CD4-positive, alpha-beta T cell treated with Interleukin-17A for 4 hours (primary cell): Measurements from ENCODE around the gene PI4KB.

Experiments used
- DNase-seq: peaks from one replicate; pipeline ENCODE4 v3.0.0-alpha.2; 2020; ENCODE audit warnings: mixed read lengths

PI4KB gene

GRCh38 chr1:151311011-151311410, 16.2 kb downstream of the PI4KB start:
- no peak for DNase-seq

DNA sequence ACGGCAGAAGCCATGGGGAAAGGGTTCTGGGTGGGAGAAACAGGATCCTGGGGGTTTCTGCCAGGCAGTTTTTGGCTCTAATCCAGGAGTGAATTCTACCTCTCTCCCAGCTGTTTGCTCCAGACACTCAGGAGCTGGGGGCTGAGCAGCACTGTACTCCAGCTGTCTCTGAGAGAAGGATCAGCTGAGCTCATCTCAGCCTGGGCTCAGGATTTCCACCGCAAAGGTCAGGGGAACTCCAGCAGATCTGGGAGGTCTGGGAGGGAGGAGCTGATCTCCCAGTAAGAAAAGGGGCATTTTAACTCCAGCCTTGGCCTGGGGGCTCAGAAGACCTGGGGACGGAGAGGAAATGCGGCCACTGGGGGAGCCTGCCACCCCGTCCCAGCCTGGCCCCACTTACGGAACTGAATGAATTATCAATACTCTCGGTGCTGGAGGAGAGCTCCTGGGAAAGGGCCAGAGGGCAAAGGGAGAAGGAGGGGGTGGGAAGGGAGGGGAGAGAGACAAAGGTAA, 17.3 kb downstream of the PI4KB start:
- no peak for DNase-seq

DNA sequence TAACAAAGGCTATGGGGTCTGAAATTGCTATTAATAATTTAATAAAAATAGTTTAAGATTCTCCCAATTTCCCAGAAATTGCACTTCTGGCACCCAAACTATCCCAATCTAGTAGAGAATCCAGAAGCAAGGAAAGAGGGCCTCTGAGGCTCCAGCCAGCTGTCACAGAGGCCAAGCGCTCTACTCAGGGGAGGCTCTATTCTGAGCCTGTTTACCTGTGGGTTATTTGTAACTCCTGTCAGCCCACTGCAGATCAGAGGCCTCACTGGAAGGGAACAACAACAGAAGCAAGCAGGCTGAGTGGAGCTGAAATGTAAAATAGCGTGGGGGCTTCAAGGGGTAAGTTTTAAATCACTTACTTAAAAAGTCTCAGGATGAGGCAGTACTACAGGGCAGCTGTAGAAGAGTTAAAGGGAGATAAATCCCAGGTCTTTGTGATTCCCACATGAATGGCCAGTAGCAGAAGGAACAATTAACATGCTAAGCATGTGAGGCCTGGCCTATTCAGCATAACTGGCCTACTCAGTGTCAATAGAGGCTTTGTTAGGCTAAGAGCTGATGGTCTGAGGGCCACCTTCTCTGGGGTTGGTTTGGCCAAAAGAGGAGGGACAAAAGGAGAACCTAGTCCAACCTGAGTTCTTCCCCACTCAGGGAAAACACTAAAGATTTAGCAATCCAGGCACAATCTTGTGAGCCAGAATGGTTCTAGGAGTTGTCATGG, 32.3 kb downstream of the PI4KB start:
- no peak for DNase-seq

- DNase-seq = no peak
These were observed 34.1 kb downstream of the PI4KB start for GRCh38 chr1:151293093-151293492.

GRCh38 chr1:151292207-151293030, 34.8 kb downstream of the PI4KB start:
- DNase-seq = no peak

DNA sequence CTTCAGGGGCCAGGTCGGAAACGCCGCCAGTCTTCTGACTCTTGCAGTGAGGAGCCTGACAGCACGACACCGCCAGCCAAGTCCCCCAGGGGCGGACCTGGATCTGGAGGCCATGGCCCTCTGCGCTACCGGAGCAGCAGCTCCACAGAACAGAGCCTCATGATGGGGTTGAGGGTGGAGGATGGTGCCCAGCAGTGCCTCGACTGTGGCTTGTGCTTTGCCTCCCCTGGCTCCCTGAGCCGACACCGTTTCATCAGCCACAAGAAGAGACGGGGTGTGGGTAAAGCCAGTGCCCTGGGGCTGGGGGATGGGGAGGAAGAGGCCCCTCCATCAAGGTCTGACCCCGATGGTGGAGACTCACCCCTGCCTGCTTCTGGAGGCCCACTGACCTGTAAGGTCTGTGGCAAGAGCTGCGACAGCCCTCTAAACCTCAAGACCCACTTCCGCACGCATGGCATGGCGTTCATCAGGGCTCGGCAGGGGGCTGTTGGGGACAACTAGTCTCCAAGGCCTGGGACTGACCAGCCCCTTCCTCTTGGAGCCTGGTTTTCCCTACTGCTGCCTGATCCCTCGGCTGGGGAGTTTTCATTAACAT, 36.4 kb downstream of the PI4KB start:
- DNase-seq = no peak

- no peak for DNase-seq
These were observed 37.1 kb downstream of the PI4KB start for GRCh38 chr1:151289991-151290708.

DNA sequence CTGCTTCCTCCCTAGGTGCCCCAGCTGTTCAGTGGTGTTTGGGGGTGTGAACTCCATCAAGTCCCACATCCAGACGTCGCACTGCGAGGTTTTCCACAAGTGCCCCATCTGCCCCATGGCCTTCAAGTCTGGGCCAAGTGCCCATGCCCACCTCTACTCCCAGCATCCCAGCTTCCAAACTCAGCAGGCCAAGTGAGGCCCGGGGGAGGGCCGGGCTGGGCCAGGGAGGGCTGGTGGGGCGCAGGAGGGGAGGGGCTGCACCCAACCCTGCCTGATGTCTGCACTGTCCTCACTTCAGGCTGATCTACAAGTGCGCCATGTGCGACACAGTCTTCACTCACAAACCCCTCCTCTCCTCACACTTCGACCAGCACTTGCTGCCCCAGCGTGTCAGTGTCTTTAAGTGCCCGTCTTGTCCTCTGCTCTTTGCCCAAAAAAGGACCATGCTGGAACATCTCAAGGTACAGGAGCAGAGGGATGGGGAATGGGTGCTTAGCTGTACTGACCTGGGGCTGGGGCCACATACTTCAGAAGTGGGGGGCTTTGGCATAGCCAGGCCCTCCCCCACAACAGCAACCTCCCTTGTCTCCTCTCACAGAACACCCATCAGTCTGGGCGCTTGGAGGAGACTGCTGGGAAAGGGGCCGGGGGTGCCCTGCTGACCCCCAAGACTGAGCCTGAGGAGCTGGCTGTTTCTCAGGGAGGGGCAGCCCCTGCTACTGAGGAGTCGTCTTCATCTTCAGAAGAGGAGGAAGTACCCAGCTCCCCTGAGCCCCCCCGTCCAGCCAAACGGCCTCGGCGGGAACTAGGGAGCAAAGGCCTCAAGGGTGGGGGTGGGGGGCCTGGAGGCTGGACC, 37.9 kb downstream of the PI4KB start:
- DNase-seq = no peak

- DNase-seq = no peak
These were observed 38.7 kb downstream of the PI4KB start for GRCh38 chr1:151288502-151288901.

DNA sequence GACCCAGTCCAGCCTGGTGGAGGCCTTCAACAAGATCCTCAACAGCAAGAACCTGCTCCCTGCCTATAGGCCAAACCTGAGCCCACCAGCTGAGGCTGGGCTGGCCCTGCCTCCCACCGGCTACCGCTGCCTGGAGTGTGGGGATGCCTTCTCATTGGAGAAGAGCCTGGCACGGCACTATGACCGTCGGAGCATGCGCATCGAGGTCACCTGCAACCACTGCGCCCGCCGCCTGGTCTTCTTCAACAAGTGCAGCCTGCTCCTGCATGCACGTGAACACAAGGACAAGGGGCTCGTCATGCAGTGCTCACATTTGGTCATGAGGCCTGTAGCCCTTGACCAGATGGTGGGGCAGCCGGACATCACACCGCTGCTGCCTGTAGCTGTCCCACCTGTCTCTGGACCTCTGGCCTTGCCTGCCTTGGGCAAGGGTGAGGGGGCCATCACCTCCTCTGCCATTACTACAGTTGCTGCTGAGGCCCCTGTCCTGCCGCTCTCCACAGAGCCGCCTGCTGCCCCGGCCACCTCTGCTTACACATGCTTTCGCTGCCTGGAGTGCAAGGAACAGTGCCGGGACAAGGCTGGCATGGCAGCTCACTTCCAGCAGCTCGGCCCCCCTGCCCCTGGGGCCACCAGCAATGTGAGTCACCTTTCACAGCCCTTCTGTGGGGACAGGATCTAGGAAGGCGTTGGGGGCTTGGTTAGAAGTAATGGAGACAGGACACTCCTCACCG, 39.3 kb downstream of the PI4KB start:
- no peak for DNase-seq

- no peak for DNase-seq
These were observed 39.9 kb downstream of the PI4KB start for GRCh38 chr1:151287341-151287699.

DNA sequence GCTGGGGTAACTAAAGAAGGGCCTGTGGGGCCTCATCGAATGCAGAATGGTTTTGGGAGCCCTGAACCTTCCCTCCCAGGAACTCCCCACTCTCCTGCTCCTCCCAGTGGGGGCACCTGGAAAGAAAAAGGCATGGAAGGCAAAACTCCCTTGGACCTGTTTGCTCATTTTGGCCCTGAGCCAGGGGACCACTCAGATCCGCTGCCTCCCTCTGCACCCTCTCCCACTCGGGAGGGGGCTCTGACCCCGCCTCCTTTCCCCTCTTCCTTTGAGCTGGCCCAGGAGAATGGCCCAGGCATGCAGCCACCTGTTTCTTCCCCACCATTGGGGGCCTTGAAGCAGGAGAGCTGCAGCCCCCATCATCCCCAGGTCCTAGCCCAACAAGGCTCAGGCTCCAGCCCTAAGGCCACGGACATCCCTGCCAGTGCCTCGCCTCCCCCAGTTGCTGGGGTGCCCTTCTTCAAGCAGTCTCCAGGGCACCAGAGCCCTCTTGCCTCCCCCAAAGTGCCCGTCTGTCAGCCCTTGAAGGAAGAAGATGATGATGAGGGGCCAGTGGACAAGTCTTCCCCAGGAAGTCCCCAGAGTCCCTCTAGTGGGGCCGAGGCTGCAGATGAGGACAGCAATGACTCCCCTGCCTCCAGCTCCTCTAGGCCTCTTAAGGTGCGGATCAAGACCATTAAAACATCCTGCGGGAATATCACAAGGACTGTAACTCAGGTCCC, 40.4 kb downstream of the PI4KB start:
- DNase-seq = no peak

GRCh38 chr1:151284013-151284577, 43.1 kb downstream of the PI4KB start:
- DNase-seq = no peak

- DNase-seq = peak; percentile 23
These were observed 44.1 kb downstream of the PI4KB start for GRCh38 chr1:151282883-151283725.

DNA sequence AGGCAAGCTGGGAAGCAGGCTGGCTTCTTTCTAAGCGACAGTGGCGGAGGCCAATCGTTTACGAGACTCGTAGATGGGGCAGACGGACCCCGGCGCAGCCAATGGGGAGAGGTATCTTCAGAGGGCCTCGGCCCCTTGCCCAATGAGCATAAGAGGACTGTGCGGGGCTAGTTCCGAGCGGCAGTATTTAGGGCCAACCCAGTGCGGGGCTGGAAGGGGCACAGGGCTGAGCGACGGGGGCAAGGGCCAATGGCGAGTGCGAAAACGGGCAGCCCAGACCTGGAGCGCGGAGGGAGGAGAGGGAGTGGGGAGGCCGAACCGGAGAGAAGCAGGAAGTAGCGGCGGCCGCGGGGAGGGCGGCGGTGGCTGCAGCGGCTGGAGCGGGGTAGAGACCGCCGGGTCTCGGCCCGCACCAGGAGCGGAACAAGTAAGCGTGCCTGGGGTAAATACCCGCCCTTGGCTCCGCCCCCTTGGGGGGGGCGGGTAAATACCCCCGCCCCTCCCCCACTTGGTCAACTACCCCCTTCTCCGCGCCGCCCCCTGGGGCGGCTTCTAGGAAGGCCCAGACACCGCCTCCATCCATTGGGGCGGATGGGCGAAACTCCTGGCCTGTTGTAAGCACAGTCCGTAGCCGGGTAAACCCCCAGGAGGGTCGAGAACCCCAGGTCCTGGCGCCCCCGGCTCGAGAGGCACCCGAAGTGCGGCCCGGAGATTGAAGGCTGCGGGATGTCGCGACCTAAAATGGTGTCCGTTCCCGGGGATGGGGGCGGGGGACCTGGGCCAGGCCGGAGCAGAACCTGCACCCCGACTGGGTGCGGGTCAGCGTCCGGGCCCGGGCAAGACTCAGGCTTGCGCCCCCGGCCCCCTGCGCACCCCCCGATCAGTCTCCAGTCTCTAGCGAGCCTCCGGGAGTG, 45.0 kb downstream of the PI4KB start, which contains the start of gene ZNF687:
Gene ZNF687 (plus strand): TSS at position 331 of the 914 bp plus-strand sequence. CDS start 3,993 bp downstream, outside the sequence.
- DNase-seq = peak; percentile 97

GRCh38 chr1:151281225-151281968, 45.8 kb downstream of the PI4KB start:
- DNase-seq = peak; percentile 95

GRCh38 chr1:151277249-151277648, 50.0 kb downstream of the PI4KB start:
- no peak for DNase-seq
